K562 (cell line): ENCODE data around the gene DUS3L. TPM values are rescaled to one million over a fixed set of nuclear protein-coding genes. Genes with fewer than 3 reads are reported as not detected.
A peak's percentile ranks its signal among the peaks of the same experiment; 100 is the strongest.

Source experiments
- BCOR ChIP-seq: fragments of 450-650 bp; IDR thresholded peaks from 2 replicates; pipeline ENCODE4 v1.6.1; 2016
- FOXA1 ChIP-seq: fragments of 450-650 bp; IDR thresholded peaks from 2 replicates; pipeline ENCODE4 v1.6.1; 2016; ENCODE audit warnings: mild to moderate bottlenecking, borderline replicate concordance
- FUS ChIP-seq: fragments of 200-400 bp; formaldehyde crosslinking; optimal IDR thresholded peaks from 2 replicates; pipeline ENCODE3; 2017; ENCODE audit warnings: low read depth, low read length
- HDAC1 ChIP-seq, 2 experiments: fragments of 450-650 bp; IDR thresholded peaks; 2 replicates each; pipeline ENCODE4 v1.6.1; 2016 to 2017; ENCODE audit warnings: inconsistent platforms in 1 of 2, mild to moderate bottlenecking in 1 of 2, moderate library complexity in 1 of 2
- KAT8 ChIP-seq: fragments of 450-650 bp; IDR thresholded peaks from 2 replicates; pipeline ENCODE4 v1.6.1; 2016; ENCODE audit warnings: low read depth, mild to moderate bottlenecking
- MAFK ChIP-seq: IDR thresholded peaks from 2 replicates; pipeline ENCODE4 v1.6.1; 2011; ENCODE audit warnings: low read length, improper control_type of control experiment
- RBBP5 ChIP-seq: fragments of 200-600 bp; sonication (generic); IDR thresholded peaks from 2 replicates; pipeline ENCODE4 v1.6.1; 2012; ENCODE audit warnings: borderline replicate concordance, mild to moderate bottlenecking, low read length, control low read depth, inconsistent platforms; ENCODE audit not compliant: insufficient read depth, poor library complexity, severe bottlenecking
- SREBF1 ChIP-seq: fragments of 150-350 bp; IDR thresholded peaks from 2 replicates; pipeline ENCODE4 v1.6.1; 2014; ENCODE audit warnings: antibody characterized with exemption, low read depth, low read length, borderline replicate concordance
- ZNF324 ChIP-seq: fragments of 250-450 bp; sonication (Bioruptor Pico); IDR thresholded peaks from 2 replicates; pipeline ENCODE4 v1.4.0; 2020; ENCODE audit warnings: mild to moderate bottlenecking
- ZNF398 ChIP-seq: fragments of 250-450 bp; sonication (Bioruptor Pico); IDR thresholded peaks from 2 replicates; pipeline ENCODE4 v1.8.0; 2021; ENCODE audit warnings: moderate library complexity, mild to moderate bottlenecking, inconsistent platforms
- polyA plus RNA-seq, 8 experiments: library from polyadenylated mRNA; depleted of rRNA in 4 of 8; stranded (reverse) in 5 of 8; unstranded in 3 of 8; fragments of >200 nt; fragmentation: Nextera tagmentation in 2 of 8; fragmentation: Illumina TruSeq in 1 of 8; extraction: Ambion mirVana in 2 of 8; extraction: Trizol in 1 of 8; gene quantifications; 2 replicates each; pipeline versions ENCODE4 v1.2.1 to v1.2.3, GENCODE V29; 2011 to 2014; ENCODE audit warnings: inconsistent platforms in 1 of 8, missing spikeins in 1 of 8
- total RNA-seq, 7 experiments: library from RNA; depleted of rRNA in 6 of 7; stranded (reverse); fragments of >200 nt in 6 of 7; fragmentation: Illumina TruSeq in 2 of 7; extraction: Trizol in 2 of 7; gene quantifications; 2 replicates each; pipeline versions ENCODE4 v1.2.1 to v1.2.3, GENCODE V29; 2011 to 2021; ENCODE audit warnings: low replicate concordance in 1 of 7
- TF ChIP-seq, protein P1 (sequence below): fragments of 450-650 bp; IDR thresholded peaks from 2 replicates; pipeline ENCODE4 v1.6.1; 2016; ENCODE audit warnings: mild to moderate bottlenecking, moderate library complexity
- TF ChIP-seq, protein P2 (sequence below): fragments of 450-650 bp; IDR thresholded peaks from 2 replicates; pipeline ENCODE4 v1.6.1; 2017; ENCODE audit warnings: antibody characterized with exemption

DUS3L gene
- total and polyA plus RNA-seq, 9 of the 15 experiments (the other 6 are each of a cell fraction or from before 2014, with no cell fraction given), result 1.7 to 102 (median 77.5) TPM

GRCh38 chr19:5803752-5804515 lies 13.0 kb upstream of the DUS3L start (continued):
- TF ChIP-seq, protein P1, sequence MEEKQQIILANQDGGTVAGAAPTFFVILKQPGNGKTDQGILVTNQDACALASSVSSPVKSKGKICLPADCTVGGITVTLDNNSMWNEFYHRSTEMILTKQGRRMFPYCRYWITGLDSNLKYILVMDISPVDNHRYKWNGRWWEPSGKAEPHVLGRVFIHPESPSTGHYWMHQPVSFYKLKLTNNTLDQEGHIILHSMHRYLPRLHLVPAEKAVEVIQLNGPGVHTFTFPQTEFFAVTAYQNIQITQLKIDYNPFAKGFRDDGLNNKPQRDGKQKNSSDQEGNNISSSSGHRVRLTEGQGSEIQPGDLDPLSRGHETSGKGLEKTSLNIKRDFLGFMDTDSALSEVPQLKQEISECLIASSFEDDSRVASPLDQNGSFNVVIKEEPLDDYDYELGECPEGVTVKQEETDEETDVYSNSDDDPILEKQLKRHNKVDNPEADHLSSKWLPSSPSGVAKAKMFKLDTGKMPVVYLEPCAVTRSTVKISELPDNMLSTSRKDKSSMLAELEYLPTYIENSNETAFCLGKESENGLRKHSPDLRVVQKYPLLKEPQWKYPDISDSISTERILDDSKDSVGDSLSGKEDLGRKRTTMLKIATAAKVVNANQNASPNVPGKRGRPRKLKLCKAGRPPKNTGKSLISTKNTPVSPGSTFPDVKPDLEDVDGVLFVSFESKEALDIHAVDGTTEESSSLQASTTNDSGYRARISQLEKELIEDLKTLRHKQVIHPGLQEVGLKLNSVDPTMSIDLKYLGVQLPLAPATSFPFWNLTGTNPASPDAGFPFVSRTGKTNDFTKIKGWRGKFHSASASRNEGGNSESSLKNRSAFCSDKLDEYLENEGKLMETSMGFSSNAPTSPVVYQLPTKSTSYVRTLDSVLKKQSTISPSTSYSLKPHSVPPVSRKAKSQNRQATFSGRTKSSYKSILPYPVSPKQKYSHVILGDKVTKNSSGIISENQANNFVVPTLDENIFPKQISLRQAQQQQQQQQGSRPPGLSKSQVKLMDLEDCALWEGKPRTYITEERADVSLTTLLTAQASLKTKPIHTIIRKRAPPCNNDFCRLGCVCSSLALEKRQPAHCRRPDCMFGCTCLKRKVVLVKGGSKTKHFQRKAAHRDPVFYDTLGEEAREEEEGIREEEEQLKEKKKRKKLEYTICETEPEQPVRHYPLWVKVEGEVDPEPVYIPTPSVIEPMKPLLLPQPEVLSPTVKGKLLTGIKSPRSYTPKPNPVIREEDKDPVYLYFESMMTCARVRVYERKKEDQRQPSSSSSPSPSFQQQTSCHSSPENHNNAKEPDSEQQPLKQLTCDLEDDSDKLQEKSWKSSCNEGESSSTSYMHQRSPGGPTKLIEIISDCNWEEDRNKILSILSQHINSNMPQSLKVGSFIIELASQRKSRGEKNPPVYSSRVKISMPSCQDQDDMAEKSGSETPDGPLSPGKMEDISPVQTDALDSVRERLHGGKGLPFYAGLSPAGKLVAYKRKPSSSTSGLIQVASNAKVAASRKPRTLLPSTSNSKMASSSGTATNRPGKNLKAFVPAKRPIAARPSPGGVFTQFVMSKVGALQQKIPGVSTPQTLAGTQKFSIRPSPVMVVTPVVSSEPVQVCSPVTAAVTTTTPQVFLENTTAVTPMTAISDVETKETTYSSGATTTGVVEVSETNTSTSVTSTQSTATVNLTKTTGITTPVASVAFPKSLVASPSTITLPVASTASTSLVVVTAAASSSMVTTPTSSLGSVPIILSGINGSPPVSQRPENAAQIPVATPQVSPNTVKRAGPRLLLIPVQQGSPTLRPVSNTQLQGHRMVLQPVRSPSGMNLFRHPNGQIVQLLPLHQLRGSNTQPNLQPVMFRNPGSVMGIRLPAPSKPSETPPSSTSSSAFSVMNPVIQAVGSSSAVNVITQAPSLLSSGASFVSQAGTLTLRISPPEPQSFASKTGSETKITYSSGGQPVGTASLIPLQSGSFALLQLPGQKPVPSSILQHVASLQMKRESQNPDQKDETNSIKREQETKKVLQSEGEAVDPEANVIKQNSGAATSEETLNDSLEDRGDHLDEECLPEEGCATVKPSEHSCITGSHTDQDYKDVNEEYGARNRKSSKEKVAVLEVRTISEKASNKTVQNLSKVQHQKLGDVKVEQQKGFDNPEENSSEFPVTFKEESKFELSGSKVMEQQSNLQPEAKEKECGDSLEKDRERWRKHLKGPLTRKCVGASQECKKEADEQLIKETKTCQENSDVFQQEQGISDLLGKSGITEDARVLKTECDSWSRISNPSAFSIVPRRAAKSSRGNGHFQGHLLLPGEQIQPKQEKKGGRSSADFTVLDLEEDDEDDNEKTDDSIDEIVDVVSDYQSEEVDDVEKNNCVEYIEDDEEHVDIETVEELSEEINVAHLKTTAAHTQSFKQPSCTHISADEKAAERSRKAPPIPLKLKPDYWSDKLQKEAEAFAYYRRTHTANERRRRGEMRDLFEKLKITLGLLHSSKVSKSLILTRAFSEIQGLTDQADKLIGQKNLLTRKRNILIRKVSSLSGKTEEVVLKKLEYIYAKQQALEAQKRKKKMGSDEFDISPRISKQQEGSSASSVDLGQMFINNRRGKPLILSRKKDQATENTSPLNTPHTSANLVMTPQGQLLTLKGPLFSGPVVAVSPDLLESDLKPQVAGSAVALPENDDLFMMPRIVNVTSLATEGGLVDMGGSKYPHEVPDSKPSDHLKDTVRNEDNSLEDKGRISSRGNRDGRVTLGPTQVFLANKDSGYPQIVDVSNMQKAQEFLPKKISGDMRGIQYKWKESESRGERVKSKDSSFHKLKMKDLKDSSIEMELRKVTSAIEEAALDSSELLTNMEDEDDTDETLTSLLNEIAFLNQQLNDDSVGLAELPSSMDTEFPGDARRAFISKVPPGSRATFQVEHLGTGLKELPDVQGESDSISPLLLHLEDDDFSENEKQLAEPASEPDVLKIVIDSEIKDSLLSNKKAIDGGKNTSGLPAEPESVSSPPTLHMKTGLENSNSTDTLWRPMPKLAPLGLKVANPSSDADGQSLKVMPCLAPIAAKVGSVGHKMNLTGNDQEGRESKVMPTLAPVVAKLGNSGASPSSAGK, result peak; percentile 99
- TF ChIP-seq HDAC1 (IDR thresholded peaks at IDR 0.05) (peak in 1 of 2 experiments; percentile 43; a peak in 1 of 4 replicates), FUS (peak; percentile 47), KAT8 (no peak), BCOR (0 out of 2 replicates have a peak, but pooled peaks have one; percentile 15), FOXA1 (no peak), RBBP5 (no peak), ZNF324 (CRISPR knock-in tag) (no peak), MAFK (no peak), SREBF1 (no peak), ZNF398 (CRISPR knock-in tag) (no peak)
- TF ChIP-seq, protein P2, sequence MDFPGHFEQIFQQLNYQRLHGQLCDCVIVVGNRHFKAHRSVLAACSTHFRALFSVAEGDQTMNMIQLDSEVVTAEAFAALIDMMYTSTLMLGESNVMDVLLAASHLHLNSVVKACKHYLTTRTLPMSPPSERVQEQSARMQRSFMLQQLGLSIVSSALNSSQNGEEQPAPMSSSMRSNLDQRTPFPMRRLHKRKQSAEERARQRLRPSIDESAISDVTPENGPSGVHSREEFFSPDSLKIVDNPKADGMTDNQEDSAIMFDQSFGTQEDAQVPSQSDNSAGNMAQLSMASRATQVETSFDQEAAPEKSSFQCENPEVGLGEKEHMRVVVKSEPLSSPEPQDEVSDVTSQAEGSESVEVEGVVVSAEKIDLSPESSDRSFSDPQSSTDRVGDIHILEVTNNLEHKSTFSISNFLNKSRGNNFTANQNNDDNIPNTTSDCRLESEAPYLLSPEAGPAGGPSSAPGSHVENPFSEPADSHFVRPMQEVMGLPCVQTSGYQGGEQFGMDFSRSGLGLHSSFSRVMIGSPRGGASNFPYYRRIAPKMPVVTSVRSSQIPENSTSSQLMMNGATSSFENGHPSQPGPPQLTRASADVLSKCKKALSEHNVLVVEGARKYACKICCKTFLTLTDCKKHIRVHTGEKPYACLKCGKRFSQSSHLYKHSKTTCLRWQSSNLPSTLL, result no peak
